Chondrocyte (in vitro differentiated cells): ENCODE results near the gene NUAK1. TPM values are rescaled to one million over a fixed set of nuclear protein-coding genes. Genes with fewer than 3 reads are reported as not detected.
A peak's percentile ranks its signal among the peaks of the same experiment; 100 is the strongest.

Experiments
- DNase-seq: peaks from one replicate; pipeline ENCODE4 v3.0.0; 2021; ENCODE audit warnings: mixed read lengths, low spot score
- H3K27ac Mint-ChIP-seq: one replicate; pipeline ENCODE4 v1.8.0; 2021; ENCODE audit warnings: mild to moderate bottlenecking, moderate library complexity, mixed read lengths; ENCODE audit not compliant: unreplicated experiment
- H3K27me3 Mint-ChIP-seq: 2 replicates; pipeline ENCODE4 v1.8.0; 2021; ENCODE audit warnings: low read depth, mixed read lengths
- H3K36me3 Mint-ChIP-seq: 2 replicates; pipeline ENCODE4 v1.8.0; 2021; ENCODE audit warnings: low read depth, mixed read lengths
- H3K4me1 Mint-ChIP-seq: 2 replicates; pipeline ENCODE4 v1.8.0; 2021; ENCODE audit warnings: low read depth, mild to moderate bottlenecking, mixed read lengths
- H3K4me3 Mint-ChIP-seq: one replicate; pipeline ENCODE4 v1.8.0; 2021; ENCODE audit warnings: mild to moderate bottlenecking, moderate library complexity, mixed read lengths; ENCODE audit not compliant: unreplicated experiment
- H3K9me3 Mint-ChIP-seq: 2 replicates; pipeline ENCODE4 v1.8.0; 2021; ENCODE audit warnings: low read depth, mixed read lengths
- total RNA-seq: library from RNA; stranded (reverse); gene quantifications from 3 replicates; pipeline ENCODE4 v1.2.1, GENCODE V29; 2021
- TF ChIP-seq, protein P1 (sequence below): fragments of 200-600 bp; sonication (generic); IDR thresholded peaks from 2 replicates; pipeline ENCODE4 v1.5.0; 2021; ENCODE audit warnings: antibody characterized with exemption, mild to moderate bottlenecking, moderate library complexity

The NUAK1 gene
- total RNA-seq, 1 donor from 2014 or later = 78.1 TPM

DNA sequence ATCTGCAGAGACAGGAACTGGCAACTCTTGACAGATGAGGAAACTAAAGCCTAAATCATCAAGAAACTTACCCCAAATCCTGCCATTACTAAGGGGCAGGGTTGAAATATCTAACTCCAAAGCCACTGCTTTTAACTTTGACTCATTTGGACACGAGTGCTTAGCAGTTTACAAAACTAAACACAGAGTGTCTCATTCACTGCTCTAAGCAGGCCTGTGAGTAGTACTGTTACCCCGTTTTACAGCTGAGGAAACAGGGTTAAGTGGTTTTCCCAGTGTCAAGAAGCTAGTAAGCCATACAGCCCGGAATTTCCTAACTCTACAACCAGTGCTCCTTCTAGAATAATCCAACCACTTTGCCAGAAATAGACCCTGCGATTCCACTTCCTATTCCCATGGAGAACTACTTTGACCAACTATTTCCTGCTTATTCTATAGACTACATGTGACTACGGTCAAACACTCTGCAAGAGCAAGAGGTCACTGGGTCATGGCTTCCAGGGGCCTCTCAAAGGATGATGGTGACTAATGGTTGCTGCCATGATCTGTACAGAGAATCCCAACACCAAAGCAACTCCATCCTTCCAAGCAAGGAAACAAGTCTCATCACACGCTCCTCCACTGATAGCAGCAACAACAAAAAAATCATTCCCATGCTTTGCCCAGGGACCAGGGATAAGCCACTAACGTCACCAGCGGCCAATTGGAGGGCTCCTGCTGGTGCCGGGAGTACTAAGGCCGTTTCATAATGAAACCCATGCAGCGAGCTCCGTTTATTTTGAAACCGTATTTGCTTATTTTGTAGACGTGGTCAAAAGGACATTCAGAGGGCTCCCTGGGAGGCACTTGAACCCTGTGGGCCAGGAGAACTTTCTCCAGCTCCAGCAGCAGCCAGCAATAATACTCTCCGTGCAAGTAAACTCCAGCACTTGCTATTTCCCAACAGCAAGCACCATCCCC is 56.3 kb downstream of the NUAK1 start:
- TF ChIP-seq, protein P1, sequence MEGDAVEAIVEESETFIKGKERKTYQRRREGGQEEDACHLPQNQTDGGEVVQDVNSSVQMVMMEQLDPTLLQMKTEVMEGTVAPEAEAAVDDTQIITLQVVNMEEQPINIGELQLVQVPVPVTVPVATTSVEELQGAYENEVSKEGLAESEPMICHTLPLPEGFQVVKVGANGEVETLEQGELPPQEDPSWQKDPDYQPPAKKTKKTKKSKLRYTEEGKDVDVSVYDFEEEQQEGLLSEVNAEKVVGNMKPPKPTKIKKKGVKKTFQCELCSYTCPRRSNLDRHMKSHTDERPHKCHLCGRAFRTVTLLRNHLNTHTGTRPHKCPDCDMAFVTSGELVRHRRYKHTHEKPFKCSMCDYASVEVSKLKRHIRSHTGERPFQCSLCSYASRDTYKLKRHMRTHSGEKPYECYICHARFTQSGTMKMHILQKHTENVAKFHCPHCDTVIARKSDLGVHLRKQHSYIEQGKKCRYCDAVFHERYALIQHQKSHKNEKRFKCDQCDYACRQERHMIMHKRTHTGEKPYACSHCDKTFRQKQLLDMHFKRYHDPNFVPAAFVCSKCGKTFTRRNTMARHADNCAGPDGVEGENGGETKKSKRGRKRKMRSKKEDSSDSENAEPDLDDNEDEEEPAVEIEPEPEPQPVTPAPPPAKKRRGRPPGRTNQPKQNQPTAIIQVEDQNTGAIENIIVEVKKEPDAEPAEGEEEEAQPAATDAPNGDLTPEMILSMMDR = no peak
- H3K36me3 Mint-ChIP-seq = peaks cover 51% of the 10 kb centered on the region
- no peaks in the 10 kb centered on the region for H3K27me3 Mint-ChIP-seq
- peak overlapping the region; percentile 5 for H3K4me3 Mint-ChIP-seq
- H3K9me3 Mint-ChIP-seq = no peaks in the 10 kb centered on the region
- H3K27ac Mint-ChIP-seq = peak overlapping the region; percentile 97
- no peak for DNase-seq
- peaks cover 90% of the 10 kb centered on the region for H3K4me1 Mint-ChIP-seq

DNA sequence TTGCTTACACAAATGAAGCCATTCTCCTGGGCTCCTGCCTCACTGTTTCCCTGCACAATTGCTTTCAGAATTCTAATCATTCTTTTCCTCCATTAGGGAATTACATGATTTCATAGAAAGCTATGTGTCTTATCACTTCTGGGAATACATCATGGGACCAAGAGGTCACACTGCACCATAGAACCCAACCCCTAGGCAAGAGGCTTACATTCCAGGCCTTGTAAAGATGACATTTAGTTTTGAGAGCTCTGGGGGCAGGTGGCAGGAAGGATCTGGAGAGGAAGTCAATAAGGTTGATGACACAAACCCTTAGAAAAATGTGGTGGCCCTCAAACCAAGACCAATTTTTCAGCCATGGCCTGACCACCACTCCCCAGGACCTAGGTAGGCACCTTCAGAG is 57.1 kb downstream of the NUAK1 start:
- no peaks in the 10 kb centered on the region for H3K9me3 Mint-ChIP-seq
- H3K36me3 Mint-ChIP-seq = peaks cover 53% of the 10 kb centered on the region
- TF ChIP-seq, protein P1 = no peak
- DNase-seq = no peak
- H3K4me3 Mint-ChIP-seq = no peak overlapping the region
- H3K27me3 Mint-ChIP-seq = no peaks in the 10 kb centered on the region
- H3K27ac Mint-ChIP-seq = peak overlapping the region; percentile 97
- H3K4me1 Mint-ChIP-seq = peaks cover 90% of the 10 kb centered on the region

GRCh38 chr12:106080791-106081170 is 58.0 kb downstream of the NUAK1 start:
- DNase-seq = no peak
- TF ChIP-seq, protein P1 = no peak
- Mint-ChIP-seq H3K4me3 (peak overlapping the region; percentile 34), H3K27ac (peak overlapping the region; percentile 97), H3K27me3 (no peaks in the 10 kb centered on the region), H3K36me3 (peaks cover 53% of the 10 kb centered on the region), H3K4me1 (peaks cover 97% of the 10 kb centered on the region), H3K9me3 (no peaks in the 10 kb centered on the region)

DNA sequence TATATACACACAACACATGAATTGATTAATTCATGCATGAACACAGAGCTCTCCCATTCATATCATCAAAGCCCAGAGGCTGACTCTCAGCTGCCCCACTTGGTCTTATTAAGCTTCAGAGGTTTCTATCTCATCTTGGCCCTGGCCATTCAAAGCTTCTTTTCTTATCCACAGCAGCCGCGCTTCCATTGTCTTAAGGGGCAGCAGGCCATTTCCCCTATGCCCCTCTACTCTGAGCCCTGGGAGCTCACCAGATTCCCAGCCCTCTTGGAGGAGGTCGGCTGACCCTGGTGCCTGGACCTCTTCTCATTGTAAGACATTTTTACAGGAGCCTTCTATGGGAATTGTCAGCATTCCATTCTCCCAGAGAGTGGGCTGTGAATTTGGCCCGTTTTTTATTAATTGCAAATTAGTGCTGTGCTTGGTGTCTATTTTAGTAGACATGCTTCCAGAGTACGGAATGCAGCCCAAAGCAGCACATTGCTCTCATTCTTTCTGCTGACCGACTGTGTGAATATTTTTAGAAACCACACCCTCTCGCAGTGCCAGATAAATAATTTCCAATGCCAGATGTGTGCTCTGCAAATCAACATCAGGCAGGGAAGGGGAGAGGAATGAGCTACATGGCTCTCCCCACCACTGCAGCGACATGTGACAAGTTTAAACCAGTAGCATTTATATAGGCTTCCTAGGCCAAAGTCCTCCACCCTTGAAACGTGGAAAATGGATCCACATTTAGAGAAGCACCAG is 58.5 kb downstream of the NUAK1 start:
- Mint-ChIP-seq H3K4me3 (peak overlapping the region; percentile 34), H3K36me3 (peaks cover 54% of the 10 kb centered on the region), H3K27ac (peak overlapping the region; percentile 97), H3K4me1 (peaks cover 98% of the 10 kb centered on the region), H3K27me3 (no peaks in the 10 kb centered on the region), H3K9me3 (no peaks in the 10 kb centered on the region)
- DNase-seq = no peak
- TF ChIP-seq, protein P1 = peak; percentile 13

DNA sequence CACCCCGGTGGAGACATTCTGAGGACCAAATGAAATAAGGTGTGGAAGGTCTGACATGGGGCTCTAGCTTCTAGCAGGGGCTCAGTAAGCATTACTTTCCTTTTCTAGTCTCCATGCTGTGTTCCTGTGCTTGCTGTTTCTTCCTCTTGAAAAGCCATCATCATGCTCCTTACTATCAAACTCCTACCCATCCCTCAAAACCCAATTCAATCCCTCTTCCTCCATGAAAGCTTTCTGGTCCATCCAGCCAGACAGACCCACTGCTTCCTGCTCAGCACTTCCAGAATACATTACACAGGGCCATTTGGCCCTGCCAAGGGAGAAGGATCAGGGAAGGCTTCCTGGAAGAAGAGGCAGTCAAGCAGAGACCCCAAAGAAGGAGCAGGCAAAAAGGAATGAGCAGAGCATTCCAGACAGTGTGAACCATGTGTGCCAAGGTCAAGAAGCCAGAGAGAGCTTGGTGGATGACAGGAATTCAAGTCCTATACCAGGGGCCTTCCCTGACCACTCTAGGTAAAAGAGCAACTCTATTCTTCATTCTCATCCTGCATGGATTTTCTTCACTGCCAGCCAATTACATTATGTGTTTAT is 59.5 kb downstream of the NUAK1 start:
- Mint-ChIP-seq H3K27me3 (no peaks in the 10 kb centered on the region), H3K4me3 (peak overlapping the region; percentile 14), H3K27ac (peak overlapping the region; percentile 97), H3K36me3 (peaks cover 56% of the 10 kb centered on the region), H3K4me1 (peaks cover 98% of the 10 kb centered on the region), H3K9me3 (no peaks in the 10 kb centered on the region)
- DNase-seq = no peak
- TF ChIP-seq, protein P1 = no peak
